ENCODE measurements around the gene IMP3.

The IMP3 gene

GRCh38 chr15:75616766-75617165 is 23.3 kb downstream of the IMP3 start:
- no peak for DNase-seq

DNA sequence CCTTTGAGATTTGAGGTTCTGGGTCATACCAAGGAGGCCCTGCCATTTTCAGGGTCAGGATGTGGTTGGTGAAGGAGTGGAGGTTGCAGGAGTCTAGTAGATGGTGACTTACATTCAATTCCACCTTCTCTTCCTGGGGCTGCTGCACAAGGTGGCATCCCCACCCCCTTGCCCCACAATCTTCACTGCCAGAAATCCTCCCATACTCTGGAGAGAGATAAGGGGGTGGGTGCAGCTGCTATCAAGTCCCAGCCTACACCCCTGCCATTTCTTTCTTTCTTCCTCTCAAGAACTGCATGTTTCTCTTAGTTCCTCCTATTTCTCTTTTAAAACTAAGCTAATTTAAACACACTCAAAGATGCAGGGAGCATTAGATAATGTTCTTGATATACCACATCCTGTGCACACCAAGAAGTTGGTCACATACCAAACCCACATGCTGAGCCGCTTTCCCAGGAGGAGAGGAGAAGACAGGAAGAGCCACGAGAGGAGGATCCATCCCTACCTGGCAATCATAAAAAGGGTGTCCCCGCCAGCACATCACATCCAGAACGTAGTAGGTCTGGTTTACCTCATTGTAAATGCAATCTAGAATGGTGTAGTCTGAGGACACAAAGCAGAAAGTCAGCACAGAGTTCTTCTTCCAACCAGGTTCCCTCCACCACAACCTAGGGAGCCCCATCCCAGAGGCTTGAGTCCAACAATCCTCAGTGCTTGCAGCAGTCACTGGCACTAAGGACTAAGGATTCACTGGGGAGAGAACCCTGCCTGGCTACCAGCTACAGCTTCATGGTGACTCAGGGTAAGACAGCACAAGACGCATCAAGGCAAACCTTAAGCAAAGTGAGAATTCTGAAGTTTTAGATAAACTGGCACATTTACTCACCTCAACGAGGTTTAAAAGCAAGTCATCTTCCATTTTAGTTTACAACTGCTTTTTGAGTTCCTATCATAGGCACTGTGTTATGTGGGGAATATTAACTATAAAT is 33.0 kb downstream of the IMP3 start:
- DNase-seq, result peak; percentile 96

- no peak for DNase-seq
Measured at GRCh38 chr15:75606026-75606425, 34.0 kb downstream of the IMP3 start.

GRCh38 chr15:75599401-75599800 is 40.6 kb downstream of the IMP3 start:
- DNase-seq, result no peak

GRCh38 chr15:75598361-75598760 is 41.7 kb downstream of the IMP3 start:
- DNase-seq, result no peak

DNA sequence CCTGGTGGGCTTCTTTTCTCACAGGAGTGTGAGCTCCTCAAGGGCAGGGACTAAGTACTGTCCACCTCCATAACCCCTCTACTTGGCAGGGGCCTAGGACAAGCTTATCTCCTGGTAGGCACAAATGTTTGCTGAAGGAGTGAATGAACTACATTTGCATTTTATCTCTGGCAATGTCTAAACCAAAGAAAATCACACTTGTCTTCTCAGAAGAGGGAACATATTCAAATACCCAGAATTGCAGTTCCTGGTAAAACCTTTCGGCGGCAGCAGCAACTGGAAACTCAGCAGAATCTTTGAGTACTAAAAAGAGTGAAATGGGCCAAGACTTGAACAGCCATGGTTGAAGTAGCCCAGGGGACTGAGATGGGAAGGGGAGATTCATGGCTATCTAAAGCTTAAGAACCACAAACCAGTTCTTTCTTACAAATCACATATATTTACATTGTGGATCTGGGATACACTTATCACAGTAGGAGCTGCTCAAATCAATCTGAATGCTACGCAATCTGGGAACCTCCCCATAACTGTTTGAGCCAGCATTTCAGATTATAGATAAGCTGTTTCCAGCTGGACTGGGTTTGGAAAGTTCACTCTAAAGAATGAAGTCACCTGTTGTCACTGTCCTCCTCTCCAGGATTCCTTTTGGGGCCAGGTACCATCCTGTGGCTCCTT is 42.2 kb downstream of the IMP3 start:
- DNase-seq, result peak; percentile 92

DNA sequence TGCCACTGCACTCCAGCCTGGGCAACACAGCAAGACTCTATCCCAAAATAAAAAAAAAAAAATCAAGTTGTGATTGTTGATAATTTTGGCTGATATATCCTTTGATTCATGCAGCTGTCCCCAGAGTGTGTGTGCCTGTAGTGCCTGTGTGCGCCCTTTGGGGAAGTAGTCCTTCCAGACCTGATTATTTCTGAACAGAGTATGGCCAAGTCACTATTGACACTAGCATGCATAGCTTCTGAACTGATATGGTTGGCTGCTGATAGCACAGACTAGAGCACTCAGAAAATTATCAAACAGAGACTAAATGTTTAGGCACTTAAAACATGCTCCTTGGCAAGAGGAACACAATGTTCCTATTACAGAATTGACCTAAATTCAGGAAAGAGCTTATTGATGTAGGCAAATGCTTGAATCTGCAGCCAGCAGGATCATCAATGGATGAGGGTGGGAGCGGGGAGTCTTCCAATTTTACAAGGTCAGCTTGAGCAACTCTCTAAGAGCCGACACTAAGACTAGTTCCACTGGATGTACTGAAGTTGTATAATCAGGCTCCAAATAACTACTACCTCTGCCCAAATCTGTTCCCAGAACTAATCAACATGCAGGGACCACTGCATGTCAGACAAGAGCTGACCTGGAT is 43.2 kb downstream of the IMP3 start:
- no peak for DNase-seq

- DNase-seq, result no peak
Measured at GRCh38 chr15:75594276-75594675, 45.7 kb downstream of the IMP3 start.

DNA sequence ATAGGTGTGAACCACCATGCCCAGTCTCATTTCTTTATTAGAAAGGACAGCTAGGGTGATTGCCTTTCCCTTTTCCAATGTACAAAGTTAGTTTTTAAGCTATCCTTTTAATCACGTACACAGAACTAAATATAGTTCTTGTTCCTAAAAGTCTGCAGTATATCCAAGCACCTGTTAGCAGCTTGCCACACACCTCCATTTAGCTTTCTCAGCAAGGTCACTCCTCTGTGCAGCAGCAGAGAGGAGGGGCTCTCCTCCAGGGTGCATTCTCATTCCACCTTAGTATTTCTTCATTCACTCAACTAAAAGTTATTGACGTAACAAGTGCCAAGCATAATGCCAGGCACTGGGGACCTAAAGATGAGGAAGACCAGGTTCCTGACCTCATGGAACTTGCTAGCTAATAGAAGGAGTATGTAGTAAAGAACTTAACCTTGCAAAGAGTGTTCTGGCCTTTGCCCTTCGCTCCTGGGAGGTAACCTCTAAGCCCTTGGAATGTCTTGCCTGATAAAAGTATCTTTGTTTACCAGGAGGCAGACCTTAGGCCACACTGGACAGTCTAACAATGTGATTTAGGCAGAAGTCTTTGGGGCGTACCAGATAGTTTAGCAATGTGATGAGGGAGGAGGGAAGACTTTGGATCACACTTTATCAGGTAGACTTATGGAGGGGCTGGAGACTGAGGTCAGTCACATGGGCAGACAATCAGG is 48.2 kb downstream of the IMP3 start:
- DNase-seq, result peak; percentile 50

GRCh38 chr15:75590239-75590638 is 49.8 kb downstream of the IMP3 start:
- peak; percentile 48 for DNase-seq
